Fibroblast of lung (primary cell): Measurements from ENCODE around the gene ZNF804A. TPM values are rescaled to one million over a fixed set of nuclear protein-coding genes. Genes with fewer than 3 reads are reported as not detected.

Source experiments
- DNase-seq, 2 donors: peaks; one replicate each; pipeline versions ENCODE4 v3.0.0 to v3.0.0-alpha.2; 2010; ENCODE audit warnings: low read depth in 2 of 2
- H2AFZ ChIP-seq: 2 replicates; pipeline ENCODE4 v1.5.1; 2012; ENCODE audit warnings: low read length, control low read depth, inconsistent platforms
- H3K27ac ChIP-seq: 2 replicates; pipeline ENCODE4 v1.5.1; 2011; ENCODE audit warnings: low read length, control low read depth; ENCODE audit not compliant: insufficient read depth
- H3K27me3 ChIP-seq: 2 replicates; pipeline ENCODE4 v1.5.1; 2011; ENCODE audit warnings: mild to moderate bottlenecking, low read length; ENCODE audit not compliant: control insufficient read depth, insufficient read depth
- H3K36me3 ChIP-seq: 2 replicates; pipeline ENCODE4 v1.5.1; 2011; ENCODE audit warnings: low read length; ENCODE audit not compliant: control insufficient read depth, insufficient read depth
- H3K4me1 ChIP-seq: 2 replicates; pipeline ENCODE4 v1.5.1; 2011; ENCODE audit warnings: low read length; ENCODE audit not compliant: control insufficient read depth, insufficient read depth; ENCODE audit errors: extremely low read depth
- H3K4me2 ChIP-seq: 2 replicates; pipeline ENCODE4 v1.5.1; 2011; ENCODE audit warnings: low read length, control low read depth; ENCODE audit not compliant: insufficient read depth; ENCODE audit errors: extremely low read depth
- H3K4me3 ChIP-seq, 4 experiments: fragments of 200-600 bp in 1 of 4; sonication (generic) in 1 of 4; replicated peaks in 1 of 4; 2 replicates each; pipeline ENCODE4 v1.5.1; 2011 to 2016; ENCODE audit warnings: low read length in 4 of 4, low read depth in 3 of 4, mild to moderate bottlenecking in 3 of 4, control low read depth in 2 of 4, inconsistent platforms in 1 of 4, mixed read lengths in 1 of 4; ENCODE audit not compliant: insufficient read depth in 1 of 4; ENCODE audit errors: control extremely low read depth in 1 of 4
- H3K79me2 ChIP-seq: 2 replicates; pipeline ENCODE4 v1.5.1; 2012; ENCODE audit warnings: mild to moderate bottlenecking, low read length, inconsistent platforms; ENCODE audit not compliant: control insufficient read depth, insufficient read depth
- H3K9ac ChIP-seq: 2 replicates; pipeline ENCODE4 v1.5.1; 2011; ENCODE audit warnings: mild to moderate bottlenecking, low read length, control low read depth; ENCODE audit not compliant: insufficient read depth
- H3K9me3 ChIP-seq: 2 replicates; pipeline ENCODE4 v1.5.1; 2012; ENCODE audit warnings: low read depth, low read length; ENCODE audit not compliant: control insufficient read depth, insufficient read depth
- H4K20me1 ChIP-seq: 2 replicates; pipeline ENCODE4 v1.5.1; 2011; ENCODE audit warnings: low read length; ENCODE audit not compliant: control insufficient read depth, insufficient read depth; ENCODE audit errors: extremely low read depth
- CTCF ChIP-seq, 2 donors: IDR thresholded peaks in 1 of 2; conservative IDR thresholded peaks in 1 of 2; 1 replicate in 1 of 2; 2 replicates in 1 of 2; pipeline ENCODE4 v1.5.1; 2011 to 2012; ENCODE audit warnings: low read length in 2 of 2, control low read depth in 1 of 2, inconsistent platforms in 1 of 2, low read depth in 1 of 2, mild to moderate bottlenecking in 1 of 2
- EZH2 ChIP-seq: IDR thresholded peaks from 2 replicates; pipeline ENCODE4 v1.5.1; 2012; ENCODE audit warnings: low read length, control low read depth, mild to moderate bottlenecking; ENCODE audit errors: missing control alignments
- polyA plus RNA-seq, 2 donors: library from polyadenylated mRNA; depleted of rRNA in 1 of 2; stranded (reverse) in 1 of 2; unstranded in 1 of 2; fragments of >200 nt; gene quantifications; 2 replicates each; pipeline ENCODE4 v1.2.1, GENCODE V29; 2011 to 2012; ENCODE audit warnings: missing spikeins in 1 of 2
- total RNA-seq: library from RNA; depleted of rRNA; stranded (reverse); fragments of >200 nt; gene quantifications from 2 replicates; pipeline ENCODE4 v1.2.1, GENCODE V29; 2014

Gene ZNF804A
- total and polyA plus RNA-seq, 2 donors (not counting 1 experiment from before 2014, with no cell fraction given) = 3.0 to 6.9 TPM

GRCh38 chr2:184602734-184603133 lies 4.4 kb downstream of the ZNF804A start:
- Histone ChIP-seq H3K4me2 (no peak overlapping the region), H3K9ac (no peak overlapping the region), H3K4me3 (no peak overlapping the region), H3K36me3 (no peaks in the 10 kb centered on the region), H3K27ac (no peak overlapping the region), H2AFZ (no peak overlapping the region), H4K20me1 (no peaks in the 10 kb centered on the region), H3K9me3 (no peaks in the 10 kb centered on the region), H3K27me3 (no peaks in the 10 kb centered on the region), H3K79me2 (peaks cover 28% of the 10 kb centered on the region), H3K4me1 (no peaks in the 10 kb centered on the region)
- TF ChIP-seq EZH2 (no peak), CTCF (conservative IDR thresholded peaks at IDR 0.05 in 1 of 2, IDR thresholded peaks at IDR 0.05 in 1 of 2; ENCODE audit: low read depth in 1 of 2, low read length in 2 of 2) (no peak)
- DNase-seq = no peak

DNA sequence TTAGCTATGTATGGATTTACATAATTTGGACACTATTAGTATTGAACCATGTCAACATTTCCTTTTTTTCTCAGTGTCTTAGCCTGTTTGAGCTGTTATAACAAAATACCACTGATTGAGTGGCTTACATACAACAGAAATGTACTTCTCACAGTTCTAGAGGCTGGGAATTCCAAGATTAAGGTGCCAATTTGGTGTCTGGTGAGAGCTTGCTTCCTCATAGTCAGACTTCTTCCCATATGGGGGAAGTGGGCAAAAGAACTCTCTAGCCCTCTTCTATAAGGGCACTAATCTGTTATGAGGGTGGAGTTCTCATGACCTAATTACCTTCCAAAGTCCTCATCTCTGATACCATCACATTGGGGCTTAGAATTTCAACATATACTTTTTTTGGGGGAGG lies 12.6 kb downstream of the ZNF804A start:
- no peak overlapping the region for H2AFZ ChIP-seq
- no peak overlapping the region for H3K4me2 ChIP-seq
- H3K36me3 ChIP-seq = no peaks in the 10 kb centered on the region
- no peaks in the 10 kb centered on the region for H4K20me1 ChIP-seq
- DNase-seq = no peak
- H3K4me3 ChIP-seq = no peak overlapping the region
- no peaks in the 10 kb centered on the region for H3K79me2 ChIP-seq
- H3K27ac ChIP-seq = no peak overlapping the region
- no peaks in the 10 kb centered on the region for H3K4me1 ChIP-seq
- H3K9me3 ChIP-seq = no peaks in the 10 kb centered on the region
- H3K27me3 ChIP-seq = no peaks in the 10 kb centered on the region
- TF ChIP-seq EZH2 (no peak), CTCF (conservative IDR thresholded peaks at IDR 0.05 in 1 of 2, IDR thresholded peaks at IDR 0.05 in 1 of 2; ENCODE audit: low read depth in 1 of 2, low read length in 2 of 2) (no peak)
- no peak overlapping the region for H3K9ac ChIP-seq

GRCh38 chr2:184611361-184612085 lies 13.2 kb downstream of the ZNF804A start:
- Histone ChIP-seq H3K79me2 (no peaks in the 10 kb centered on the region), H3K9ac (no peak overlapping the region), H3K27me3 (no peaks in the 10 kb centered on the region), H3K36me3 (no peaks in the 10 kb centered on the region), H2AFZ (no peak overlapping the region), H4K20me1 (no peaks in the 10 kb centered on the region), H3K4me2 (no peak overlapping the region), H3K9me3 (no peaks in the 10 kb centered on the region), H3K27ac (no peak overlapping the region), H3K4me3 (no peak overlapping the region), H3K4me1 (no peaks in the 10 kb centered on the region)
- TF ChIP-seq EZH2 (no peak), CTCF (conservative IDR thresholded peaks at IDR 0.05 in 1 of 2, IDR thresholded peaks at IDR 0.05 in 1 of 2; ENCODE audit: low read depth in 1 of 2, low read length in 2 of 2) (peak in 1 of 2 donors; percentile 36)
- peak; percentile 27 to 62 for DNase-seq
